HT1080 (cell line): Measurements from ENCODE around the gene TACC3. TPM values are rescaled to one million over a fixed set of nuclear protein-coding genes. Genes with fewer than 3 reads are reported as not detected.

Experiments used
- DNase-seq: peaks from one replicate; pipeline ENCODE4 v3.0.0-alpha.2; 2015; ENCODE audit warnings: low read depth
- total RNA-seq: library from RNA; depleted of rRNA; stranded (reverse); fragments of >200 nt; shearing (Covaris generic); gene quantifications from 2 replicates; pipeline ENCODE4 v1.2.3, GENCODE V29; 2014

TACC3 gene
- total RNA-seq, 1 experiment from 2014 or later, result 77.7 TPM

DNA sequence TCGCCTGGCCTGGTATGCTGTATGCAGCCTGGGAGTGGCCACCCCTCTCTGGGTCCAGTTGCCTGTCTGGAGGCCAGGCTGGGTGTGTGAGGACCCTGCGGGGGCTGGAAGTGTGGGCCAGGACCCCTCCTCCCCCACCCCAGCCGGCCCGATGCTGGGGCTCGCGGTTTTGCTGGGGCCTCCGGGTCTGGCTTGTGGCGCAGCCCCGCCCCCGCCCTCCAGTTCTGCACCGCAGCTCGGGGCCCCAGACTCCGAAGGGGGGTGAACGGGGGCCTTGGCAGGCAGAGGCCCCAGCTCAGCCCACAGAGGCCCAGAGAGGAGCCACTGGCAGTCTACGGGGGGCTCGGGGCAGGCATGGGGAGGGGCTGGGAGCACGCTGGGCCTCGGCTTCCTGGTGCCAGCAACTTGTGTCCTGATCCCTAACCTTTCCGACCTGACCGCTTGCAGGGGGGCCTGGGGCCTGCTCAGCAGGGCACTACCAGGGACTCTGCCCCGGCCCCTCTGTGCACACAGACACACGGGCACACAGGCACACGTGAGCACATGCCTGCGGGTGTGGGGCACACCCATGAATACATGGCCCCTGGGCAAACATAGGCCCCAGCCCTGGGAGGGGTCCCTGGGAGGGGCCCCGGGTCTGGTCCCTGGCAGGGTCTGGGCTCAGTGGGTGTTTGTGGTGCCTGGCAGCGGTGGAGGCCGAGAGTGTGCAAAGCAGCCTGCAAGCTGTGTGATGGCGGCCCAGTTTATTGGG is 50.4 kb downstream of the TACC3 start:
- no peak for DNase-seq

DNA sequence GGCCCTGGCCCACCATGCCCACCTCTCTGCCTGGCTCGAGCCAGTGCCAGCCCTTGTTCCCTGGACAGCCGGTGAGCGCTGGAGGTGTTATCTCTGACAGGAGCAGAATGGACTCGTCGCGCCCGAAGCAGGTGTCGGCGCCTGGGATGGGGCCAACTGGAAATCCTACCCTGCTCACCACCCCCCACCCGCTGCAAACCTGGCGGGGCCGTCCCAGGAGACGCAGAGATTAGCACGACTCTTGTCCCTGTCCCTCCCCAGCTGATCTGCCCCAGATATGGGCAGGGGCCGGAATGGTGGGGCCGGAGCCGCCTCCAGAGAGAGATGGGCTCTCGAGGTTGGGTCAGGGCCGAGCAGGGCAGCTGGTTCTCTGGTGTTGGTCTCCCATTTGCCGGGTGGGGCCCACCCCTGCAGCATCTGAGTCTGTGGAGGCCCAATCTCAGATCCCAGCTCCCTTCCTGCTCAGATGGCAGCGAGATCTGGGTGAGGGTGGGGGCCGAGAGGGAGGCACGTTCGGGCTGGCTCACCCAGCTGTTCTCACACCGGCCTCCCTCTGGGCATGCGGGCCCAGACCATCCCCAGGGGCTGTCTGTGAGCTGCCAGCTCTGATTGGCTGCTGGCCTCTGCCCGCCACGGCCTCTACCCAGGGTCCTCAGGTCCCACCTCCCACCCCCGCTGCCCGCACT is 51.7 kb downstream of the TACC3 start:
- DNase-seq, result no peak

DNA sequence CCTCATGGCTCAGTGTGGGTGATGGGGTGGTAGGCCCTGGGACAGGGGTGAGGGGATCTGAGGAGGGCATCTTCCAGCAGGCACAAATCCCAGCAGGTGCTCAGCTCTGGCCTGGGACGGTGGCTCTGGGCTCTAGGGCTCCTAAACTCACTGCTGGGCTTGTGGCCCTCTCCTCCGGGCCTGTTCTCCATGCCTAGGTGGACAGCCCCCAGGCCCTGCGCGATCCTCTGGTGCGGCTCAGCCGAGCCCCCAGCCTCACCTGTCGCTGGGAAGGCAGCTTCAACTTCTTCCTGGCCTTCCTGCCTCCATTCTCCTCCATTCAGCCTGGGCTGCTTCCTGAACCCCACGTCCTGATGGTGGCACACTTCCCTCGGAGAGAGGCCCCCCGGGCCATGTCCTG is 52.4 kb downstream of the TACC3 start:
- no peak for DNase-seq

DNA sequence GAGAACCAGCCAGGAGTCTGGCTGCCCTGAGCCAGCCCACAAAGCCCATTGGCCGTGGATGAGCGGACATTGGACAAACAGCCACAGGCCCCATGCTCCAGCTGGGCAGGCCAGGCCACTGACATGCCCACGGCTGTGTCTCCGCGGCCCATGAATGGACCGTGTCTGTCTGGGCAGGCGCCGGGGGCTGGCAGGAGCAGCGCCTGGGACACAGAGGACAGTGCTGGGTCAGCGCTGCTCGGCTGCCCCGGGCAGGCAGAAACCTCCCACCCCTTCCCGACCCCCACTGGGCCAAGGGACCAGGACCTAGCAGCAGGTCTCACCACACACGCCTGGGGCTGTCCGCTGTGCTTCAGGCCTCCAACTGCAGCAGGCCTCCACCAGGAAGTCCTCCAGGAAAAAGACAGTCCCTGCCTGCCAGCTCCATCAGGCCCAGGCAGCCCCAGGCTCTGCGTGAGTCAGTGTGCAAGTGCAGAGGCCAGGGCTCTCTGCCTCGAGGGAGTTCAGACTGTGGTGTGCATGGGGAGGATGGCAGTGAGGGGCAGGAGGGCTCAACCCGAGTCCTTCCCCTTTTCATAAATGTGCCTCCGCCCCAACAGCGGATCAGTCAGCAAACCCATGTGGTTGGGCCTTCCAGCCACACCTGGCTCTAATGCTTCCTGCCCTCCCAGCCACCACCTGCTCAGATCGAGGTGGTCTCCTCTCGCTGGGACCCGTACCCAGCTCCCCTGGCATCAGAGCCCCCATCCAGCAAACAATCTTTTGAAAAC is 54.6 kb downstream of the TACC3 start:
- peak; percentile 58 for DNase-seq

DNA sequence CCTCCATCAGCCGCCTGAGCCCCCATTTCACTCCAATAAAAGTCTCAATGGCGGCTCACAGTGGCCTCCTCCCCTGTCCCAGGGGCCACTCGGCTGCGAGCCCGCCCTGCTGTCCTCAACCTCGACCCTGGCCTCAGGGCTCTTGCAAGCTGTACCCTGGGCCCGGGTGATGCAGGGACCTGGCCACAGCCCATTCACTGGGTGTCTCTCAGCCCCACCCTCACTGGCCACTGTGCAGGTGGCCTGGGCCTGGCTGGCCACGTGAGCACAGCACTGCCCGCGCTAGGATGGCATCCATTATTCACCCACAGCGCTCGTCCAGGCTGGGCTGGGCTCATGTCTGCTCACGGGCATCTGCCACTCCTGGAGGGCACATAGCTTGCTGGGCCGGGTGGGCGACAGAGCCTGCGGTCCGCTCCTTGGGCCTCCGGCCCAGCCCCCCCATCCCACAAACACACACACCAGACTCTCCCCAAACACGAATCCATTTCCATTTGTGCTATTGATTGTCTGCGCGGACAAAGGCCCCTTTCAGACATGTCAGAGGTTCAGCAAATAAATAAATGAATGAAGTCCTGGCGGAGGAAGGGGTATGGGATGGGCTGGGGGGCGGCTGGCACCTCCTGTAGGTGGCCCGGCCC is 55.3 kb downstream of the TACC3 start:
- no peak for DNase-seq

DNA sequence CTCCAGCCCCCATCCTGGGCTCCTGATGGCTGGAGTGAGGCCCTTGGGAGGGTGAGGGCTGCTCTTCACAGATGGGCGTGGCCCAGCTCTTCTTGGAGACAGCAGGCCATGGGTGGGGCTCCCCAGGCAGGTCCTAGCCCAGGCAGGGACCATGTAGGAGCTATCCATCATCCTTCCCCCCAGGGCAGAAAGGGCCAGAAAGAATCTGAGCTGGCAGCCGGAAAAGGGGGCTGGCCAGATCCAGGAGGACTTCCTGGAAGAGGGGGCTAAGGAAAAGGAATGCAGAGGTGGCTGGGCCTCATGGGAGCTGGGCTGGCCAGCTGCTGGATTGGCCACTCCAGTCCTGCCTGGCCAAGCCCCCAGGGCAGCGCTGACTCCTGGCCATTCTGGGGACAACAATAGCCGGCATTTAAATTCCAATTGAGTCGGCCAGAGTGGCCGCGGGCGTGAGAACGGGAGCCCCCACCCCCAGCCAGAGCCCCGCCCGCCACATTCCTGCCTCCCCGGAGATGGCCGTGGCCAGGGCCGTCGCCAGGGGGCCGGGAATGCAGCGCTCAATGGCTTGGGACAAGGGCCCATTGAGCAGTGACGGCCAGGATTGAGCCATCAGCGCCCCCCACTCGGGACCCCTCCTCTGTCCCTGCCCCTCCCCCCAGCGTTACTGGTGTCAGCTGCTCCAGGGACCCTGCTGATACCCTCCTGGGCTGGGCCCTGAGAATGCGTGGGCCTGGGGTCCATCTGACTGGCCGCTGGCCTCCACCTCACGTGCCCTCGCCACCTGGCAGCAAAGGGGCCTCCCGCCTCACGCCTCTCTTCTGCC is 56.7 kb downstream of the TACC3 start:
- peak; percentile 61 for DNase-seq

DNA sequence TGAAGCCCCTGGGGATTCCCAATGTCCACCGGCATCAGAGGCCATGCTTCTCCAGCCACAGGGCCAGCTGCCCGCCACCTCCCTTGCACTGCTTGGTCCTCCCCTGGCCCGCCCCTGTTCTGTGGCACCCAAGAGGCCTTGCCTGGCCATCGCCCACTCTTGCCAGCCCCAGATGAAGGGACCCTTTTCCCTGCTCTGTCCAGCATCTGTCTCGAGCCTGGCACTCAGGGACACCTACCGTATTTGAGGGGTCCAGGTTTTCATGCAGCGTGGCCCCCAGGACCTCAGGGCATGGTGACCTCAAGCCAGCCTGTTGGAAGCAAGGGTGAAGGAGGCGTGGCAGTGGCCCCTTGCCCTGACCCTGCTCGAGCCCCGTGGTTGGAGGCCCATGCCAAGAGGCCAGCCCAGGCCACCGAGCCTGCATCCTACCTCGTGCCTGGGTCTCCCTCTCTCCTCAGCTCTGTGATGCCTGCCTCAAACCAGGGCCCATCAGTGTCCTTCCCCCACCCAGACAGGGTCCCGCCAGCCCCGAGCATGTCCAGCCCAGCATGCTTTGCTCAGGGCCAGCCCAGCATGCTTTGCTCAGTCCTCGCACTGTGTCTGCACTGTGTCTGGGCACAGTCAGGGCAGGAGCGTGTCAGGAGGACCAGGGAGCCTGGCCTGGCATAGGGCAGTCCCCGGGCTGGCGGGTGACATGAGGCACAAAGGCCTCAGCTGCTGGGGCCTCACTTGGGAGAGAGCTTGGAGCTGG is 57.5 kb downstream of the TACC3 start:
- no peak for DNase-seq

DNA sequence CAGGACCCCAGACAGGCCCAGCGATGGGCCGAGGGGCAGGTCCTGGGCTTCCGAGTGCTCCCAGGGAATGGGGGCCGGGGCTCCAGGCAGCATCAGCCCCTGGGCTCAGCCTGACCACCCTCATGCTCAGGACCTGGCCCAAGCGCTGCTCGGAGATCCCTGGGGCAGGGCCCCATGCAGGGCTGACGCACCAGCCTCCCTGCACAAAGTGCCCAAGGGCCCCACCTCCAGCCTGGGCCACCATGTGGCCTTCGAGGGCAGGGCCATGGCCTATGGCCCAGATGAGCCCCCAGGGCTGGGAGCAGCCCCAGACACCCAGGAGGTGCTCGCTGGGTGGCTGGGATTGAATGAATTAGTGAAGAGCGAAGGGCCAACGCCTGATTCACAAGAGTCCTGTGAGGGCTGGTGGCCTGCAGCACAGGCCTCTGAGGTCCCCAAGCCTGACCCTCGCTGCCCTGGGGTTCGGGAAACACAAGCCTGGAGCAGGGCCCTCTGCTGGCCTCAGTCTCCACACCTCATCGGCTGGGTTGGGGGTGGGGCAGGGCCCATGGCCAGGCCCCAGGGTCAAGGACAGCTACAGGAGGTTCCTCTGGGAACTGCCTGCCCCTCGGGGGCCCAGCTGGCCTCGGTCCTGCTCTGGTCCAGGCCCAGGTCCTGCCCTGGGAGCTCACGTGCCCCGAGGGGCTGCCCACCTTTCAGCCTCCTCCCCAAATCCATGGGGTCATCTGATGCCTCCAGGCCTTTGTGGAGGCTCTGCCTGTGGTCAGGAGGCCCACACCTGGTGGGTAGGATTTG is 58.5 kb downstream of the TACC3 start:
- DNase-seq, result no peak

DNA sequence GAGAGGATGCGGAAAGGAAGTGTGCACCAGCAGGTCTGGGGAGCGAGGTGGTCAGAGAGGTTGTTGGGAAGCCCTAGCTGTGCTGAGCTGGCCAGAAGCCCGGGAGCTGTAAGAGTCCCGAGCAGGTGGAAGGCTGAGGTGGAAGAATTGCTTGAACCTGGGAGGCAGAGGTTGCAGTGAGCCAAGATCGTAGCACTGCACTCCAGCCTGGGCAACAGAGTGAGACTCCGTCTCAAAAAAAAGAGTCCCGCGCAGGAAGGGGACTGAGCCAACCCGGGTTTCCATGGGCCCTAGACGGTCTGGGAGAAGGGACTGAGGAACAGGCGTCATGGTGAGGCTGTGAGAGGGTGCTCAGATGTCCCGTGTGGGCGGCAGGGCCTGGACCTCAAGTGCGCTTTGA is 59.1 kb downstream of the TACC3 start:
- no peak for DNase-seq

DNA sequence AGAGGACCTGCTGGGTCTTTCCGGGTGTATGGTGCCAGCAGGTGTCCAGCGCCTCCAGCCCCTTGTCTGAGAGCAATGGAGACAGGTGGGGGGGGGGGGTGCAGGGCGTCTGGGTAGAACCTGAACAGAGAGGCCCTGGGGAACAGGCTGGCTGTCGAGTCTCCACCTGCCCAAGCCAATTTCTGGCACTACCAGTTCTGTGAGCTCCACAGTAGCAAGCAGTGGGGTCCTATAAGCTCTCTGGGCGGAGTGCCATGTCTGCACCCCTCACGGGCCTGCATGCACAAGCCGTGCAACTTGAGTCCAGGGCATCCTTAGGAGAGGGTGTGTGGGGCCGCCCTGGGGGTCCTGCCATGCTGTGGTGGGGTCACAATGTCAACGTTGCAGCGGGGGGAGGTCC is 61.7 kb downstream of the TACC3 start:
- DNase-seq, result no peak

DNA sequence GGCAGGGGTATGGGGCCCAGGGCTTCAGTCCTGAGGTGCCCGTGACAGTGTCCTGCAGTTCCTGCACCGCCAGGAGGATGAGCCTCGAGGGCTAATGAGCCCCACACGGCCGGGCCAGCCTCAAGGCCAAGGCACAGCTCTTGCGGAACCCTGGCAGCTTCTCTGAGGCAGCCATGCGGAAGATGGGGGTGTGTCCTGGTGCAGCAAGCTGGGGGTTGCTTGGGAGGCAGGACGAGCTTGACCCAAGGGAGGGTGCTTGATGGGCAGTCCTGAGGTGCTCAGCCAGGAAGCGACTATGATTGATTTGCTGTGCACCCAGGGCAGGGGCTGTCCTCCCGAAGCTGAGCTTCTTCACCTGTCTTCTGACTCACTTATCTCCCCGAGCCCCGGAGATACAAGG is 62.6 kb downstream of the TACC3 start:
- DNase-seq, result no peak

DNA sequence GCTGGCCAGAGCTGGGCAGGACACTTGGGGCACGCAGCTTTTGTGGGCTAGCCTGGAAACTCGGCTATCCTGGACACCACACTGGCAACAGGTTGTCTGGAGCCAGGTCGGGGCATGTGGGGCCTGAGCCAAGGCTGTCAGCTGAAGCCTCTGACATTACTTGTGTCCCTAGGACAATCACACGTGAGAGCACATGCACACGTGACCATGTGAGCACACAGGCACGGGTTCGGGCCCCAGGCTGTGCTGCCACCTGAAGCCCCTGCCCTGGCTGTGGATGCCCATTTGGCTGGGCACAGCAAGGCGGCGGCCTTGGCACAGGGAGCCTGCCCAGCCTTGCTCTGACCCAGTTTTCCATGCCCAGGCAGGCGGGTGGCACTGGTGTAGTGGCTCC is 63.1 kb downstream of the TACC3 start:
- DNase-seq, result no peak

DNA sequence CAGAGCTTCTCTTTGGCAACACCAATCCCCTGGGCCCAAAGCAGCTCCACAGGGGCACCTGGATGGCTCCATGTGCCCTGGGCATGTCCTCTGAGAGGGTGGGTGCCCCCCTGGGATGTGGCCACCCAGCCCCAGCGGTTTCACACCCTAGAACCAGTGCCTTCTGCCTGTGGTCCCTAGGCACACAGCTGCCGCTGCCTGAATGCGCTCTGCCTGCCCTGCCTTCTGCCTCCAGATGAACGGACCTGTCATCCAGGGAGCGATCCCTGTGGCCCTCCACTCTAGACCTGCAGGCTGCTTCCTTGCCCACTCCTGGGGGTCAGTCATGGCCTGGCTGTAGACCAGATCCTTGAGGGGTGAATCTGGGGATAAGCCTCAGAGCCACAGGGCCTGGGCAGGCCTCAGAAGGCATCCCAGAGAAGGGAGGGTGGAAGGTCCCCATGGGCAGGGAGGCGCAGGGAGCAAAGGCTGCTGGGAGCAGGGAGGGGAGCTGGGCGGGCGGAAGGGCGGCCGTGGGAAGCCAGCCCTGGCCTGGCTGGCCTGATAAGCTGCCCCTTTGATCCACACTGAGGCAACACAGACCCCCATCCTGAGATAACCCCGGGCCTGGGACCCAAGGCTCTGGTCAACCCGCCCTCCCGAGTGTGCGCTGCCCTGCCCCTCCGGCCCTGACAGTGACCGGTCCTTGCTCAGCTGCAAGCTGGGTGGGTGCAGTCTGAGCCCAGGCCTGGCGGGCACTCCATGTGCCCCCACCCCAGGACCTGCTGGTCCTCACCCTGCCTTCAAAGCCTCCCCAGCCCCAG is 63.7 kb downstream of the TACC3 start:
- no peak for DNase-seq

DNA sequence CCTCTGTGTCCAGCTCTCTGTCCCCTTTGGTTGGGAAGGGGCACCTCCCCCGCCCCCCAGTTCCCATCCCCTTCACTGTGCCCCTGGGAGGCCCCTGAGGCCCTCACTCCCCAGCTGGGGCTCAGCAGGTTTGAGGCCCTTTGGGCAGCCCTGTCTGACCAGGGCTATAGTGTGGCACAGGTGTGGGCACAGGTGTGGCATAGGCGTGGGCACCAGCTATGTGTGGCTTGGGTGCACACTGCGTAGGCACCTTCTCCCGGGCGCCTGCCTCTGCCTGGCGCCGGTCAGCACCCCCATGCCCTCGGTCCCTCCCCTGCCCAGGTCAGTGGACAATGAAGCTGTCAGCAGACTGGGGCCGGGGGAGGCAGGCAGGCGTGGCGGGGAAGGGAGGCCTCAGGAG is 64.3 kb downstream of the TACC3 start:
- no peak for DNase-seq

DNA sequence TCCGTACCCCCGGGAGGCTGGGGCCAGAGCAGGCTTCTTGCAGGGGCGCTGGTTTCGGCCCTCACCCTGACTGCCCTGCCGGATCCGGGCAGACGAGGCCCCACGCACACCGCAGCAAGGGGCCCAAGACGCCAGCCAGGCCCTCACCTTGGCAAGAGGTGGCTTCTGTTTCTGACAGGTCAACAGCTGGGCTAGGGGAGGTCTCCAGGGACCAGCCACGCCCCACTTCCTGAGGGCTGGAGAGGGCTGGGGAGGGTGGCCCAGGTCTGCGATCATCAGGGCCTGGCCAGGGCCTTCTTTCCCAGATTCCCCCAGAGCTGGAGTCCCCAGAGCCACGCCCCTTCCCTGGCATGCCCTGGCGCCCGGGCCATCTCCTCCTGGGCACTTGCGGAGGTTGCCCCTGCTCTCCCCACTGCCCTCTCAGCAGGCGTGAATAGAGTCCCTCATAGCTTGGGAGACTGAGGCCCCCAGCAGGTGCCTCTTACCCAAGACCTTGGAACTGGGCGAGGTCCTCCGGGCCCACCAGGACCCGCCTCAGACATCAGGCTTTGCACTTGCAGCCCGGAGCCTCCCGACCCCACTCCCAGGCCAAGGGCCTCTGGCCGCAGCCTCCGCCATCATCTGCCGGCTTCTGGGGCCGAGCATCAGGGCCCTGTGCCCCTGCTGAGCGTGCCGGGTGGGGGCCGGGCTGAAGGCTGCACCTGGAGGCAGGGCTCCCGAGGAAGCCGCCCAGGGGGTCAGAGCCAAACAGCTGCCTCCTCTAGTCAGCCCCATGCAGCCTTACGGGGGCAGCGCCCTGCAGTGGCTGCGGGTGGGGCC is 65.4 kb downstream of the TACC3 start:
- no peak for DNase-seq

DNA sequence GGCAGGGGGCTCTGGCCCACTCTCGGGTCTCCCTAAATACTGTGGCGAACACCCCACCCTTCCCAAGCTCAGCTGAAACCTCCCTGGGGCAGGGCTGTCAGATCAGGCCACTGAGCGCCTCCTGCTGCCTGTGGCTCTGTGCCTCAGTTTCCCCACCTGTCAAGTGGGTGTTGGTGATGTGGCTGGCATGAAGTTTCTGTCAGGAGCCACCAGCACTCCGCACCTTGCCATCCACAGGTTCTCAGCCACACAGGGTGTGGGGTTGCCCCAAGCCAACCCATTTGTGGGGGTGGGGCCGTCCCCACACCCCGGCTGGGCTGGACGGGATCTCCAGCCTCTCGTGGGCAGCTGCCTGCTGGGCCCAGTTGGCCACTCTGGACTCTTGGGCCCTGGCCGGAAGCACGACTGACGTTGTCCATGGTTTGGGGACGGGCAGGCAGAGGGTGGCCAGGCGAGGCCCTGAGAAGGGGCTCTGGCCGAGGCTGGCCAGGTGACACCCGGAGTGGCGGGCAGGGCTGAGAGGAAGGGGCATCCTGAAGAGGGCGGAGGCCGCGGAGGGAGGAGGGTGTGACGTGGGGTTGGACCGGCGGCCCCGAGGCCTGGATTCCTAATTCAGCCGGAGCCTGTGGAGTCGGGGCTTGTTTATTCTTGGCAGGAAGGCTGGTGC is 66.2 kb downstream of the TACC3 start:
- no peak for DNase-seq
